GM04504 (cell line): ENCODE results near the gene ANK3.
"Not testable (repeated sequence)": the region's sequence is repeated elsewhere in the genome, so short reads cannot be mapped to it uniquely, and the experiment has no call there.

Source experiments
- DNase-seq: peaks from one replicate; pipeline ENCODE4 v3.0.0-alpha.2; 2012; ENCODE audit warnings: low read depth

The ANK3 gene

DNA sequence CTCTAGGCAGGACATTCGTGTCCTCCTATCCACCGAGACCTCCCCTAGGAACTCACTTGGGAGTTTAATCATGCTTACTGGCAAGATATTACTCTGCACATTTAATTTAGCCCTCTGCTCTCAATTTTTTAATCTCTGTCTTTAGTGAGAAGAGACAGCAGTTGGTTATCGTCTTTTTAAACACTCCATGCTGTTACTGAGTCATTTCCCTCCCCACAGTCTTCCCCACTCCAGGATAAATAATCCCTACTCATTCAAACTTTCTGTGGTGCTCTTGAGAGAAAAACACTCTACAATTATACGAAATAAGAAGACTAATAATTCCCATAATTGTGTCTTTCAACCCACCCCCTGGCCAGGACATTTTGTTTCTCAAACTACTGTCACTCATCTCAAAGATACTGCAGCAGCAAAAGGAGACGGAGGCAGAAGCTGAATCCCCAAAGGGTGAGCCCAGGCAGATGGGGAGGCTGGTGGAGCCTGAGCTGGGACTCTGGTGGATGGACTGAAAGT, 84.2 kb downstream of the ANK3 start:
- DNase-seq, result no peak

DNA sequence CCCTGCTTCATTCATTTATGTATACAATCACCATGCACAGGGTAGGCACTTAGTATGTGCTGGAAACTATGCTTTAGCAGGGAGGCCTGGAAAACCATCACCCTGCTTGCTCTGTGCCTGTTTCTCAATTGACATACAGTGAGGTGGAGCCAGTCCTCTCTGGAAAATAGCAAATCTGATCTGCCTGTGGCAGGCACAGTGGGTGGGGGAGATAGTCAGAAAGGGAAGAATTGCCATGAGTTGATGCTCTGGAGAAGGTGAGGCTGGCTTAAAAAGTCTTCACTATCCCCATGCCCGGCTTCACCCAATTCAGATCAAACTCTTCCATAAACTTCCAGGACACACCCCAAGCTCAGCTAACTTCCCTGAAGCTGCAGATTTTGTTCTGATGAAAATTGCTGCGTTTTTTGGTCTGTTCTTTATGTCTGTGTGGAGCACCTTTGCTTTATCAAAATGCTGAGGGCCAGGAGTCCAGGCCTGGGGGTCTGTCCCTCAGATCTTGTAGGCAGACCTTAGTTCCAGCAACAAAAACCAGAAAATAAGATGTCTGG, 84.8 kb downstream of the ANK3 start:
- no peak for DNase-seq

DNA sequence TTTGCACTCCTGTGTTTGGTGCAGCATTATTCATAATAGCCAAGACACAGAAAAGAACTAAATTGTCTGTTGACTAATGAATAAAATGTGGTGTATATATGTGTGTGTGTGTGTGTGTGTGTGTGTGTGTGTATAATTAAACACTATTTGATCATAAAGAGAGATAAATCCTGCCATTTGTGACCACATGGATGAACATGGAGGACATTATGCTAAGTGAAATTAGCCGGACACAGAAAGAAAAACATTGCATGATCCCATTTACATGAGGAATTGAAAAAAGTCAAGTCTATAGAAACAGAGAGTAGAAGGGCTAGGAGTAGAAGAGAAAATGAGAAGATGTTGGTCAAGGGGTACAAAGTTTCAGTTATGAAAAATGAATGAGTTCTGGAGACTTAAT, 85.9 kb downstream of the ANK3 start:
- no peak for DNase-seq

DNA sequence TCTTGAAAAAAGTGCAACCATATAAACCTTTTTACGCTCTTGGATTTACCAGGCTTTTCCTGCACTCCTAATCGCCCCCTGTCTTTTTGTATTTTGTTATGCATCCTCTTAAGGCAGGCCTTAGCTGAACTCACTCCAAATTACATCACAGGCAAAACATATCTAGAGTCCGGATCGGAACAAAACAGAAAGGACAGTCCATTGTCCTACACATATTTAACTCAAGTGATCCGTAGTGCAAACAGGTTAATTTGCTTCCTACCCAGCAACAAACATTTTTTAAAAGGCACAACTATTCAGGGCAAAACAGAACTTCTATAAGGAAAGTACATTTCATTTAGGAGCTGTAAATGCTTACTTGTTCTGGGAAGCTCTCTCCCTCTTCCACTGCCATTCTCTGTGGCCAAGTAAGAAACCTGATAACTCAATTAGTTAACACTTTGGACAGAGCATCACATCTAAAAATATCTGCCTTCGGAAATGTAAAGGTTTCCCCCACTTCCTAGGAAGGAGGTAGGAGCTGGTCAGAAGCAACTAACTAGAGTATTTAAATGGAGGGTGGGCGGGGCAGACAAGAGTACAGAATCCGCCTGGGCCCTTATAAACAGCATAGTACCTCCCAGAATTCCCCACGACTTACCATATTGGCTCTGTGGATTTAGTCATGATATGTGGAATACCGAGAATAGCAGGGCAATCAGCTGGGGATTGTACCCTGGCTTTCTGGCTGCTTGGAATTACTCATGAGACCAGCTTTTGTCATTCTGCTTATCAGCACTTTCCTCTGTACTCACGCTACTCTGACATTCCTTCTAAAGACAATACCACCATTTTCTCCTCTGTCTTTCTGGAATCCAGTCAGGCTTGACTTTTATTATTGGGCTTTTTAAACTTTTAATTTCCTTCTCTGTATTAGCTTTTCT, 89.5 kb downstream of the ANK3 start:
- DNase-seq, result no peak

DNA sequence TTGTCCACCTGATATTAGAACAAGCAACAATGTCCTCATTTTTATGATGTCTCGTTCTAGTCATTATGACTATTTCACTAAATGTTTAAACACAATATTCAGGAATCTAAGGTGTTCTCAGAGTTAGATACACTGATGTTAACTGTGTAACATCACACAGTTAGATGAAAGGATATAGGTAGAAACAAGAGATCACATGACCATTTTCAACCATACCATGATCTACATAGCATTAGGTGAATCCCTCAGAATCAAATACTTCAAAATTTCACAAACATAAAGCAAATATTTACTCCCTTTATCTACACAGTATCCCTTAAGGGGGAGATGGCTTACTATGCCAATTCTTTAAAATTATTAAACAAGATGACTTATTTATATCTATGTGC, 90.3 kb downstream of the ANK3 start:
- no peak for DNase-seq

DNA sequence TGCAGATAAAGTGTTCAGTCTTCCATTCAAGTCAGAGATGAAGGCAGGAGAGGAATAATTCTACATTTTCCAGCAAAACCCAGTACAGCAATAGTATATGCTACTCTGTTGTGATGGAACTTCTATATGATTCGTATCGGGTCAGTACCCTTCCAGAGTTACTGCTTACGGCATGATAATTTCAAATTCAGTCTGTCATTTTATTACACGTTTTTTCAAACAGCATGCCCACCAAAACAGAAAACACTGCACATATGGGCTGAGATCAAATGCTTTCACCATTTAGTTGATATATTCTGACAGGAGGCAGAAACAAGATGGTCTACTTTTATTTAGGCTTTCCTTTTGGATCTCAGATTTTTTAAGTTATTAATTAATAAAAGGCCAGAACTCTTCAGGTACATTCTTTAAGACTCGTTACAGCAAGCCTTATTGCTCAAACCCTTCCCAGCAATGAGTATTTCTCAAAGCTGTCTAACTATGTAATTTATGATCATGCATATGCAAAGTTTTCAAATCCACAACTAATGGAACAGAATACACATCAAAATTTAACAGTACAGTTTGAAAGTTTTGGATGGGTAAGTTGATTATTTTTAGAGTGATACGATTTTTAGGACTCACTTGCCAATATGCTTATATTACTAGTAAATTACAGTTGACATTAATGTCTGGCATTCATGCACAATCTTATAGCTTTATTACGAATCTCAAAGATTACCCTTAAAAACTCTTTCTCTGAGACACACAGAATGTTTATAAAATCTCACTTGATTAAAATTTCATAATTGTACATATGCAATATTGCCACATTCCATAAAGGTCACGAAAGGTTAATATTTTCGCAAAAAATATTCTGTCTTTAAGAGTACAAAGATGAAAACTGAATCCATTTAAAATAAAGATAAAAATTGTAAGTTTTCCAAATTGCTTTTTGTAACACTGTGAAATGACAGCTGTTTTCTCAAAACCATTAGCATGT, 91.0 kb downstream of the ANK3 start:
- no peak for DNase-seq

DNA sequence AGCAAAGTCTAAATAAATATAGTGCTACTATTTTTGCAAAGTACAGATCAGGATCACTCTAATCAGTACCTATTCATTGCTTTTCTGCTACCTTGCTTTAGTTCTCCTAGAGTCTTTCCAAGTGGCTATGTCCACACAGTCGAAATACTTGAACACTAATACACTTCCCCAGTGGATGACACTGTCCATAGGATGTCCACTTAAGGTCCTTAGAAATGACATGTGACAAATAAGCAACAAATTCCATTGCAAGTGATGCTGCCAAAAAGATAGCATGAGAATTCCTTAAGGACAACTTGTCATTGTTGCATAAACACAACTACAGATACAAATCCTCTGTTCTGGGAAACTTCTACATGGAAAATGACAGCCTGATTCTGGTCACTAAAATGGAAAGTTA, 93.6 kb downstream of the ANK3 start:
- DNase-seq, result no peak

DNA sequence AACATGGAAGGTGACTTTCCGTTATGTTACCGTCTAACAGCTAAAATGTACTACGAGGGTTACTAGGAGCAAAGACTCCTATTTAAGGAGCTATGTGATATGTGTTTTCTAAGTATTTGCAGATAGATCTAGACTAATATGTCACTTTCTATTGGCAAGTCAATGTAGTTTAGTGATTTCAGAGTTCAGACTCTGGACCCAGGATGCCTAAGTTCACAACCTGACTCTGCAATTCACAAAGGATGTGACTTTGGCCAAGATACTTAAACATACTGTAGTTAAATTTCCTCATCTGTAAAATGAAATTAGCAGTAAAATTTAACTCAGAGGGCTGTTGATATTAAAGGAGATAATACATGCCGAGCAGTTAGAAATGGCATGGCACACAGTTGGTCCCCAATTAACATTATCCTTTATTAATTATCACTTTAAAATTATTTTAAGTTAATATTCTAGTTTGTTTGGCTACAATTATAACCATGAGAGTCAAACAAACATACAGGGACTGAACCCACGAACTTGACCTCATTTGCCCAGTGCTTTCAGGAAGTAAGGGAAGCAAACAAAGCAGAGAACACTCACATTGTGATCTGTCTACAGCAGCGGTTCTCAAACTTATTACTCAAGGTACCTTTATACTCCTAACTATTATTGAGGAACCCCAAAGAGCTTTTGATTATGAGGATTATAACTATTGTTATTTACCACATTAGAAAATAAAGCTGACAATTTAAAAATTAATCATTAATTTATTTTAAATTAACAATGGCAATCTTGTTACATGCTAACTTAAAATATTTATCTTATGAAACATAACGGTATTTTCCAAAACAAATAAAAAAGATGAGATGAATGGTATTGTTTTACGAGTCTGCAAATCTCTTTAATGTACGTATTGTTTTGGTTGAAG, 94.4 kb downstream of the ANK3 start:
- DNase-seq, result no peak

DNA sequence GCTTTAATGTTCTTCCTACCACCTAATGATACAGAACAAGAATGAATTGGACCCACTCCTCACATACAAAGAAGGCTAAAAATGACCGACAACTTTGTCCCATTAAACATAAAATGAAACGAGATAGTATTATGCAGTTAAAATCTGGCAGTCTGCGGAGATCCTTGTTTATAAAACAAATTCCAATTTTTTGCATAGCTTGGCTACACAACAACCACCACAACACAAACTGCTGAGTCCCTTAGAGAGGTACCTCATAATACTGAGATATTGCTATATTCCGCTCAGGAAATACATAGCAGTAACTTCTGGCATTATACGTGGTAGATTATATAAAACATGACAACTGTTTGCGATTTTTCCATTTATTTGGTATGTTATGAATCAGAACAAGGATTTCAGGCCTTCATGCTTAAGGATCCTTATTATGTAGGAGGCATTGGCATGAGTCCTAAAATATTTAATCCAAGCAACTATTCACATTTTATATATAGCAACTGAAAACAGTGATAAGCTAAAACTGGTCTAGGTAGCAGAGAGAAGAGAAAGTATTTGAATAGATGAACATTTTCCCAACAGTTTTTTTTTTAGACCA, 96.0 kb downstream of the ANK3 start:
- DNase-seq, result no peak

DNA sequence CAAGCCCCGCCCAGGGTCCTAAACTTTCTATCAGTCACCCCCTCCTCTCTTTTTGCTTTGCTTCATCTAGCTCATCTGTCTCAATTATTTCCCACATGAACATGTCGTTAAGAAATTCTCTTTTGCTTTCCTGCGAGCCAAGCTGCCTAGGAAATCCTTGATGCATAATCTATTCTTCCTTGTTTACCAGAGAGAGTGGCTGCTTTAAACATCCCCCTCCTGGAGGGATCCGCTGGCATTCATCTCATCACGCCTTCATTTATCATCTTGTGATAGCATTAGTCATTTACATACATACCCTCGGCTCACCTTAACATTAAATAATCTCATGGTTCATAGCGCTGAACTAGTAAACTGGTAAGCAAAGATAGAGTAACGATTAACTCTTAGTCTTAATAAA, 96.7 kb downstream of the ANK3 start:
- DNase-seq, result no peak

DNA sequence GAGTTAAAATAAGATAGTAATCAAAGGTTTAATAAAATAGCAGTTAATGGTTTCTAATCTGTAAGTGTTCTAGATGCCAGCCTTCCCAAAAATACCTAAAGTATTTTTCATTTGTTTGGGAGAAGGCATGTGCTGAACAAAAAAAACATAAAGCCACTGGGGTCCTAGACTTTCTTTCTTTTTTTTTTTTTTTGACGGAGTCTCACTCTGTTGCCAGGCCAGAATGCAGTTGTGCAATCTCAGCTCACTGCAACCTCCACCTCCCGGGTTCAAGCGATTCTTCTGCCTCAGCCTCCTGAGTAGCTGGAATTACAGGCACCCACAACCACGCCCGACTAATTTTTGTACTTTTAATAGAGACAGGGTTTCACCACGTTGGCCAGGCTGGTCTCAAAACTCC, 97.1 kb downstream of the ANK3 start:
- not testable (repeated sequence) for DNase-seq

DNA sequence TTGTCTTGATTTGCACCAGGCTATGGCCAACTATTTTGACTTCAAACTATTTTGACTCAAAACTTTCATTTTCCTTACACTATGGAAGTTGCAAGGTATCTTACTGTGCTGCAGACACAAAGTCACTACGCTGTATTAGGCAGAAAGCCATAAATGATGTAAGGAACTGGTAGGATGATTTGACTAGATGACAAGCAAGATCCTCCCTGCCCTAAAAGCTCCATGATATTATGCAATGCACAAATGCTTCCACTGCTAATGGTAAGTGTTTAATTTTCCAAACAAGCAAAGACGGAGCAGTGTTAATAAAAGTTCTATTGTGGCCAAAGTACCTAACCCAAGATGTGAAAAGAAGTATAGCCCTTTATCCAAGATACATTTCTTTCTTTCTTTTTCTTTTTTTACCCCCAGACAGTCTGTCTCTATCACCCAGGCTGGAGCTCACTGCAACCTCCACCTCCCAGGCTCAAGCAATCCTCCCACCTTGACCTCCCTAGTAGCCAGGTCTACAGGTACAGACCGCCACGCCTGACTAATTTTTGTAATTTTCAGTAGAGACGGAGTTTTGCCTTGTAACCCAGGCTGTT, 98.2 kb downstream of the ANK3 start:
- DNase-seq, result no peak

DNA sequence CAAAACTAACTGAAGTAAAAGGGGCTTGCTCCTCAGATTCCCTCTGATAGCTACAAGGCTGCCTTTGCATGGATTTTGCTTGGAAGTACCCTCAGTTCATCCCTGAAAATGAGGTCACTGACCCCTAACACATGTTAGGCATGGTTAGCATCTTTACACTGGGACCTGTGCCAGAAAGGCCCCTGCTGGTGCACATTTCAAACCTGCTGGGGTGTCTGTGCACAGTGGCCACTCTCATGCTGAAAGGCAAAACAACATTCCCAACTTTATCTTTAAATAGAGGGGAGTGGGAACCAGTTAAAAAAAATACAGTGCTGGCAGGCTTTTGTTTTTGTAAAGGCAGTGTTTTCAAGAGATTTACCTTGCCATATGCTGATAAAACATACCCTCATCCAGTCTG, 99.1 kb downstream of the ANK3 start:
- DNase-seq, result no peak

DNA sequence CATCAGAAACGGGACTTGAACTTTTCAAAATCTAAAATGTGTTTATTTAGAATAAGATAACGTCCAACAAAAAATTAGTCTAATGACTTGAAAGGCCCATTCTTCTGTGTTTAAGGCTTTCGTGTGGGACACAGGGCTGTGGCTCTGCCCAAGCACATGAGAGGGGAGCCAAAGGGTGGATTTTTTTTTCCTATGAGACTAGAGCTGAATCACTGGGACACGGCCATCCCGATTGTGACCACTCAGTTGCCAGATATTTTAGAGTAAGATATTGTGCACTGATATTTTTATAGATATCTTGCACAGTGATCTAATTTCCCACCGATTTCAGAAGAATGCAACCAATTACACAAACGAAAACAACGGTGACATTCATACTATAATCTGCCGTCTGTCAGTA, 99.9 kb downstream of the ANK3 start:
- no peak for DNase-seq

DNA sequence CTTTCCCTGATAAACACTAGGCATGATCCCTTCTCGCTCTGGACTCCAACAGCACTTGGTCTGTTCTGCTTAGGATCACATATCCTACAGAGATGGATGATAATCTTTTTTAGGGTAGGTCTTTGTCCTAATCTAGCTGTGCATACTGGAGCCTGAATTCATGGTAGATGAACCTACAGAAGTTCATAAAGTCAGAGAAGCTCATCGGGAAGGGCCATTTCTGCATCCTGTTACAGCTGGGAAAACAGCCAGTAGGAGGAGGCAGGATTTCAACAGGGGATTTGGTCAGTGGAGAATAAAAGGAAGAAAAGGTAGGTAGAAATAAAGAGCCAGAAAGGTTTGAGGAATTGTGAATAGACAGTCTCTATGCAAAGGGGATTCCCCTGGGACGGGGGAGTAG, 101.4 kb downstream of the ANK3 start:
- DNase-seq, result no peak

DNA sequence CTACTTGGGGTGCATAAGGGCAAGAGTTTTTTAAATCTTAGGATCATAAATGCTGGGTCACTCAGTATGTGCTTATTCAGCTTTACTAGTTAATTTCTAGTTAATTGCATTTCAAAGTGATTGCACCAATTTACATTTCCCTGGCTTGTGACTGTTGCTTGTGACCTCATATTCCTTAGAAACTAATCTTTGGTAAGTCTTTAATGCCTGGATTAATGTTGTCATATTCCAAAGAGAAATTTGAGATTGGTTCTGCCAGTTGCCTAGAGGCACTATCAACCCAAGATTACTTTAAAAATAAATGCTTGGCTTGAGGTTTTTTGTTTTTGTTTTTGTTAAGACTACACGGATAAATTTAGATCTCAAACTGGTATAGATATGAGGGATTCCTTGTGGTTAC, 103.1 kb downstream of the ANK3 start:
- no peak for DNase-seq

DNA sequence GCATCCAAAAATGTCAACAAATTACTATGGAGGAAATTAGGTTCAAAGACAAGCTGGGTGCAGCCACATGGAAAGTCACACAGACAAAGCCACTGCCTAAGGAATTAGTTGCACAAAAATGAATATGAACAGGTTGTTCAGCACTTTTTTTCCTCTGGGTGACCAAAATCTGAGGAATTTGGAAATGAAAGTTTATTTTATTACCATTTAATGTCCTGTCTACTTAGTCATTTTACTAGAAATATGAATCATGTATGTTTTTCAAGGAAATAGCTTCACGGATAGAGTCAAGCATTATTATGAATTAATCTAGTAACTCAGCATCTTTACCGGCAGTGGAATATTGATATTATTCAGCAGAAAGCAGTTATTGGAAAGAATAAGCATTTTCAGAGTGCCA, 106.3 kb downstream of the ANK3 start:
- DNase-seq, result no peak

DNA sequence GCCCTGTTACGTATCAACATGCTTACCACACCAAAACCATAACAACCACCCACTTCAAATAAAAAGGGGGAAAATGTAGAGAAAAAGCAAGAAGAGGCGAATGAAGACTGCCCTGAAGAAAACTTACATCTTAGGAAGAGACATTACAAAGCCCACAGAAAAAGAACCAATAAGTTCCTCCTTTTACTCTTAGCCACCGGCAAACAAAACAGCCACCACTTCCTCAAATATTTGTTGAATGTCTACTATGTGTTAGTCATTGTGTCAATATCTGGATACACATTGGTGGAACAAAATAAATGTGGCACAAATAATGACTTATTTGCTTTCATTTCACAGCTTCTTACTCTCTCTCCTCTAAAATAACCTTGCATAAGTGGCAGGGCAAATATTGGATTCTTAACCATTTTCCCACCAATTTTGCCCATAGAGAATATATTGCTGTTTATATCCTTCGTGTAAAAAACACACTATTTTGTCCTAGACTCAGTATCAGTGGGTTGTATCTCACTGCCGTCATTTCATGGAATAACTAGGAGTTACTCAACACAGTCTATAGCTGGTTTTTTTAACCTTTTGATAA, 106.8 kb downstream of the ANK3 start:
- no peak for DNase-seq

DNA sequence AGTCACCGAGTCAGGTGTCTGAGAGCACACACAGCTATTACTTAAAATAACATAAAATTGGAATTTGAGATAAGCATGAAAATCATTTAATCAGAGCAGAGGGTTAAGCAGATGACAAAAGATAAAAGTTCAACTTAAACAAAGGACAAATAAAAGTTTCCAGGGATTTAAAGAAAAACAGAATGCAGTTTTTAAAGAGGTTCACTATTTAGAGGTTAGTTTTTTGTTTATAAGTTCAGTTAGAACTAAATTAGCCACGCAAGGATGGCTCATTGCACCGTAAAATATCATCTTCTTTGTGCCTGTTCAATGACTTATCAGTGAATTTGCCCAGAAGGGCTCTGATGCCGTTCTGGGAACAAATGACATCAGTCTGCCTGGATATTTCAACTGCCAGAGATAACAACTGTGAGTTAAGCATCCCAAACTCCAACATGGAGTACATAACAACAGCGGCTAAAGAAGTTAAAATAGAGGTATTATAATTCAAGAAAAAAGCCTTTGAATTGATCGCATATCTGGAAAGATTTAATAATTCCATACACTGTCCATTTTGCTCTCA, 107.8 kb downstream of the ANK3 start:
- DNase-seq, result no peak

DNA sequence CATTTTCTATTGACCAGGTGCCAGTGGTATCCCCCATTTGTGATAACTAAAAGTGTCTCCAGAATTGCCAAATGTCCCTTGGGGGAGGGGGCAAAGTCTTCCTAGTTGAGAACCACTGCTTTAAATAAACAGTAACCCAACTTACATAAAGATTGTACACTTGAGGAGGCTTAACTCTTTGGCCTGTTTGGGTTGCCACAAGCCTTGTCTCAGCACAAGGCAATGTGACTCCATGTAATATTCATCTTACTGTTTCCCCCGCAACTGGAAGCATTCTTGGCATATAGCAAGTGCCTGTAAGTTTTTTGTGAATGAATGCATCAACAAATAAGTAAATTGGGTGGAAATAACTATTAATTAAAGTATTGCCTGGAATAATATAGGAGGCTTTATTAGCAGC, 108.3 kb downstream of the ANK3 start:
- DNase-seq, result no peak
